ENCODE data around the gene COX6B2. TPM values are rescaled to one million over a fixed set of nuclear protein-coding genes. Genes with fewer than 3 reads are reported as not detected.

Gene COX6B2
- total and polyA plus RNA-seq, 2 of the 13 experiments (the other 11 are each of a cell fraction or from before 2014, with no cell fraction given): 0.21 TPM; not detected in 1

DNA sequence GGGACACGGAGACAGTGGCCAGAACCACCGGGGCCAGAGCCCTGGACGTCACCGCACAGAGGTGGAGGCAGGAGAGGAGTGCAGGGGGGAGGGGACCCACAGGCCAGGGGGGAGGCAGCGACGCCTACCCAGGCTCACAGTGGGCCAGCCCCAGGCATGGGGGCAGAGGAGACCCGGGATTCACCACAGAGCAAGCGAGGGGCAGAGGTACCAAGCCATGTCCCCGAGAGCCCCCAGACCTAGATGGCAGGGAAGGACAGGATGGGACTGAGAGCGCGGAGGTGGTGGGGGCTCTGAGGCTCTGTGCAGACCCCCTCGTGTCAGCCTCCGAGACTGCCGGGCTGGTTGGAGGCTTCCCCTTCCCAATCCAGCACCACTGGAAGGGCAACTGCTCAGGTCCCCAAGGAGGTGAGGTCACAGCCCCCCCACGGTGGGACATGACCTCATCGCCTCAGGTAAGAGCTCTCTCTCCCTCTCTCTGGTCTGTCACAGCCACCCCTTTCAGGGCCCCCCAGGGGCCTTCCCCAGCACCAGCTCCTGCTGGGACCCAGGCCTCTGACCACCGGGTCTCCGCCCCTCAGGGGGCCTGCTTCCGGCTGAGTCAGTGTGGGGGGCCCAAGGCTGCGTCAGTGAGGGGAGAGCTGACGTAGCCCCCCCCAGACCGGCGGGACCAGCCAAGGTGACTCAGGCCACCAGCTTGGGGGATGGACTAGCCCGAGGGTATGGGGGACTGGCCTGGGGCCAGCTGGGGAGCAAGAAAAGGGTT is 18.0 kb upstream of the COX6B2 start (continued):
- TF ChIP-seq ETV5 (CRISPR knock-in tag; IDR thresholded peaks at IDR 0.05; ENCODE audit: borderline replicate concordance): peak; percentile 80; the same call in 1 of the 2 replicates
- TF ChIP-seq ZFP37 (CRISPR knock-in tag; IDR thresholded peaks at IDR 0.05; ENCODE audit: borderline replicate concordance): no peak
- 0 out of 2 replicates have a peak, but pooled peaks have one; percentile 29 for TF ChIP-seq THAP11 (CRISPR knock-in tag; IDR thresholded peaks at IDR 0.05)
- no peak for TF ChIP-seq ZNF205 (CRISPR knock-in tag; IDR thresholded peaks at IDR 0.05)
- TF ChIP-seq GABPA (IDR thresholded peaks at IDR 0.05; ENCODE audit: low read depth, low read length): no peak
- peak; percentile 69; the same call in 1 of the 2 replicates for TF ChIP-seq GABPA (CRISPR knock-in tag; IDR thresholded peaks at IDR 0.05; ENCODE audit: low read depth)
- no peak for TF ChIP-seq ZNF780A (CRISPR knock-in tag; IDR thresholded peaks at IDR 0.05)
- no peak for TF ChIP-seq SALL2 (CRISPR knock-in tag; IDR thresholded peaks at IDR 0.05)
- TF ChIP-seq FOSL2 (CRISPR knock-in tag; IDR thresholded peaks at IDR 0.05): peak; percentile 90
- TF ChIP-seq HDAC1 (CRISPR knock-in tag; IDR thresholded peaks at IDR 0.05): 0 out of 2 replicates have a peak, but pooled peaks have one; percentile 19

DNA sequence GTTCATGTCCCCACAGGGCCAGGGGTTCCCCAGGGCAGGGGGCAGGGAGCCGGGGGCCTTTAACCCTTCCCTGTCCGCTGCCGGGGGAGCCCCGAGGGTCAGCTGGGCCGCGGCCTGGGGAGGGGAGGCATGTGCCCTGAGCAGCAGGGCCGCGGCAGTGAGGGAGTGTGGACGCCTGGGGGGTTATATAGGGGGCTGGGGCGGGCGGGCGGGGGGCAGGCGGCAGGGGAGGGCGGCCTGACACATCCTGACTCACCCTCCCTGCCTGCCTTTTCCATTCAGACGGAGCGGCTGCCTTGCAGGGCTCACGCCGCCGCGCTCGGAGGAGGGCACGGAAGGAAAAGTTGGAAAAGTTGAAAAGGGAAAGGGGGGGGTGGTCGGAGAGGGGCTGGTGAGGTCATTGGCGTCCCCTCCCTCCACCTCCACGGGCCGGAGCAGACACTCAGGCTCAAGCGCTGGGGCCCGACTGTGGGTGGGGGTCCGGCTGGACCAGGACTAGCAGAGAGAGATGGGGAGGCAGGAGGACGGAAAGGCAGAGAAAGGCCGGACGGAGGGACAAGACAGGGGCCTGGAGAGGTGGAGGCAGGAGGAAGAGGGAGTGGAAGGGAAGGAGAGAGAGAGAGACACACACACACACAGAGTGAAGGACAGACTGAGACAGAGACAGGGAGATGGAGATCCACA is 15.9 kb upstream of the COX6B2 start, which contains the start of gene IL11:
TSS of gene IL11 (minus strand) at position 159 of the 684 bp plus-strand sequence. CDS start at position 6, 153 bp downstream.
- no peaks in the 10 kb centered on the region for H3K9me3 ChIP-seq (ENCODE audit: low read length)
- intact Hi-C loops (cut with micrococcal nuclease; ENCODE audit: unreplicated experiment): no loop called here
- peaks cover 53% of the 10 kb centered on the region for H3K4me1 ChIP-seq (ENCODE audit: insufficient read depth, low read length)
- H4K20me1 ChIP-seq (ENCODE audit: insufficient read depth, low read length): no peaks in the 10 kb centered on the region
- POLR2A ChIA-PET: interaction anchor here (1.3 kb wide), 1 partner anchor 31 kb away, joined by 3 read pairs; no protein-coding TSS in a partner anchor
- DNase-seq (ENCODE audit: low spot score) (no peak), ATAC-seq (no peak), FAIRE-seq (no peak)
- H3K4me2 ChIP-seq (ENCODE audit: low read depth, low read length): peak within 1 kb of the TSS; percentile 67
- CTCF ChIA-PET (ENCODE audit: low intra/inter-chr PET ratio, low total read pairs): no interaction called here
- peaks cover 7 to 35% of the 10 kb centered on the region in 2 experiments; a peak in 4 of 5 replicates for H3K27me3 ChIP-seq (ENCODE audit: control insufficient read depth in 1 of 2, insufficient read depth in 2 of 2, low read length in 2 of 2)
- no peak within 1 kb of the TSS for H3K27ac ChIP-seq (ENCODE audit: extremely low read length, insufficient read depth, low read length)
- BruUV-seq (replicated peaks): no TSS peak
- no peaks in the 10 kb centered on the region for H3K36me3 ChIP-seq (replicated peaks in 1 of 2; ENCODE audit: control insufficient read depth in 1 of 2, insufficient read depth in 2 of 2, low read length in 2 of 2)
- 4% methylated on average over 32 of the region's 32 CpGs for WGBS (ENCODE audit: low lambda C conversion rate)
- peak within 1 kb of the TSS in 2 of 3 experiments; percentile 54 to 66; a peak in 3 of 6 replicates for H3K4me3 ChIP-seq (replicated peaks in 1 of 3; ENCODE audit: insufficient read depth in 1 of 3, low read depth in 2 of 3, low read length in 3 of 3)
- in situ Hi-C loops (cut with HindIII; ENCODE audit: extremely low pct_ligation_motif_present, low pct_unique_long_range_greater_than_20kb): no loop called here
- no peak within 1 kb of the TSS for H2AFZ ChIP-seq (ENCODE audit: low read length)
- H3K79me2 ChIP-seq (ENCODE audit: insufficient read depth, low read length): no peaks in the 10 kb centered on the region
- no peak within 1 kb of the TSS for H3K9ac ChIP-seq (ENCODE audit: insufficient read depth, low read depth, low read length)
- TF ChIP-seq, protein P1, sequence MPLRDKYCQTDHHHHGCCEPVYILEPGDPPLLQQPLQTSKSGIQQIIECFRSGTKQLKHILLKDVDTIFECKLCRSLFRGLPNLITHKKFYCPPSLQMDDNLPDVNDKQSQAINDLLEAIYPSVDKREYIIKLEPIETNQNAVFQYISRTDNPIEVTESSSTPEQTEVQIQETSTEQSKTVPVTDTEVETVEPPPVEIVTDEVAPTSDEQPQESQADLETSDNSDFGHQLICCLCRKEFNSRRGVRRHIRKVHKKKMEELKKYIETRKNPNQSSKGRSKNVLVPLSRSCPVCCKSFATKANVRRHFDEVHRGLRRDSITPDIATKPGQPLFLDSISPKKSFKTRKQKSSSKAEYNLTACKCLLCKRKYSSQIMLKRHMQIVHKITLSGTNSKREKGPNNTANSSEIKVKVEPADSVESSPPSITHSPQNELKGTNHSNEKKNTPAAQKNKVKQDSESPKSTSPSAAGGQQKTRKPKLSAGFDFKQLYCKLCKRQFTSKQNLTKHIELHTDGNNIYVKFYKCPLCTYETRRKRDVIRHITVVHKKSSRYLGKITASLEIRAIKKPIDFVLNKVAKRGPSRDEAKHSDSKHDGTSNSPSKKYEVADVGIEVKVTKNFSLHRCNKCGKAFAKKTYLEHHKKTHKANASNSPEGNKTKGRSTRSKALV (CRISPR knock-in tag; IDR thresholded peaks at IDR 0.05): no peak
- TF ChIP-seq, protein P2, sequence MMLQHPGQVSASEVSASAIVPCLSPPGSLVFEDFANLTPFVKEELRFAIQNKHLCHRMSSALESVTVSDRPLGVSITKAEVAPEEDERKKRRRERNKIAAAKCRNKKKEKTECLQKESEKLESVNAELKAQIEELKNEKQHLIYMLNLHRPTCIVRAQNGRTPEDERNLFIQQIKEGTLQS (CRISPR knock-in tag; IDR thresholded peaks at IDR 0.05): no peak
- TF ChIP-seq ZMAT5 (CRISPR knock-in tag; IDR thresholded peaks at IDR 0.05; ENCODE audit: borderline replicate concordance, low read depth) (no peak), TARDBP (CRISPR knock-in tag; IDR thresholded peaks at IDR 0.05) (no peak), GATAD1 (CRISPR knock-in tag; IDR thresholded peaks at IDR 0.05) (no peak), THAP11 (CRISPR knock-in tag; IDR thresholded peaks at IDR 0.05) (no peak)
- TF ChIP-seq, protein P3, sequence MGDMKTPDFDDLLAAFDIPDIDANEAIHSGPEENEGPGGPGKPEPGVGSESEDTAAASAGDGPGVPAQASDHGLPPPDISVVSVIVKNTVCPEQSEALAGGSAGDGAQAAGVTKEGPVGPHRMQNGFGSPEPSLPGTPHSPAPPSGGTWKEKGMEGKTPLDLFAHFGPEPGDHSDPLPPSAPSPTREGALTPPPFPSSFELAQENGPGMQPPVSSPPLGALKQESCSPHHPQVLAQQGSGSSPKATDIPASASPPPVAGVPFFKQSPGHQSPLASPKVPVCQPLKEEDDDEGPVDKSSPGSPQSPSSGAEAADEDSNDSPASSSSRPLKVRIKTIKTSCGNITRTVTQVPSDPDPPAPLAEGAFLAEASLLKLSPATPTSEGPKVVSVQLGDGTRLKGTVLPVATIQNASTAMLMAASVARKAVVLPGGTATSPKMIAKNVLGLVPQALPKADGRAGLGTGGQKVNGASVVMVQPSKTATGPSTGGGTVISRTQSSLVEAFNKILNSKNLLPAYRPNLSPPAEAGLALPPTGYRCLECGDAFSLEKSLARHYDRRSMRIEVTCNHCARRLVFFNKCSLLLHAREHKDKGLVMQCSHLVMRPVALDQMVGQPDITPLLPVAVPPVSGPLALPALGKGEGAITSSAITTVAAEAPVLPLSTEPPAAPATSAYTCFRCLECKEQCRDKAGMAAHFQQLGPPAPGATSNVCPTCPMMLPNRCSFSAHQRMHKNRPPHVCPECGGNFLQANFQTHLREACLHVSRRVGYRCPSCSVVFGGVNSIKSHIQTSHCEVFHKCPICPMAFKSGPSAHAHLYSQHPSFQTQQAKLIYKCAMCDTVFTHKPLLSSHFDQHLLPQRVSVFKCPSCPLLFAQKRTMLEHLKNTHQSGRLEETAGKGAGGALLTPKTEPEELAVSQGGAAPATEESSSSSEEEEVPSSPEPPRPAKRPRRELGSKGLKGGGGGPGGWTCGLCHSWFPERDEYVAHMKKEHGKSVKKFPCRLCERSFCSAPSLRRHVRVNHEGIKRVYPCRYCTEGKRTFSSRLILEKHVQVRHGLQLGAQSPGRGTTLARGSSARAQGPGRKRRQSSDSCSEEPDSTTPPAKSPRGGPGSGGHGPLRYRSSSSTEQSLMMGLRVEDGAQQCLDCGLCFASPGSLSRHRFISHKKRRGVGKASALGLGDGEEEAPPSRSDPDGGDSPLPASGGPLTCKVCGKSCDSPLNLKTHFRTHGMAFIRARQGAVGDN (CRISPR knock-in tag; IDR thresholded peaks at IDR 0.05): no peak

Data from HepG2 (cell line).